Measurements from ENCODE around the gene MERTK. TPM values are rescaled to one million over a fixed set of nuclear protein-coding genes. Genes with fewer than 3 reads are reported as not detected.

The MERTK gene
- total and polyA plus RNA-seq, 3 donors from 2014 or later: 28.9 to 74.2 (median 73.8) TPM

DNA sequence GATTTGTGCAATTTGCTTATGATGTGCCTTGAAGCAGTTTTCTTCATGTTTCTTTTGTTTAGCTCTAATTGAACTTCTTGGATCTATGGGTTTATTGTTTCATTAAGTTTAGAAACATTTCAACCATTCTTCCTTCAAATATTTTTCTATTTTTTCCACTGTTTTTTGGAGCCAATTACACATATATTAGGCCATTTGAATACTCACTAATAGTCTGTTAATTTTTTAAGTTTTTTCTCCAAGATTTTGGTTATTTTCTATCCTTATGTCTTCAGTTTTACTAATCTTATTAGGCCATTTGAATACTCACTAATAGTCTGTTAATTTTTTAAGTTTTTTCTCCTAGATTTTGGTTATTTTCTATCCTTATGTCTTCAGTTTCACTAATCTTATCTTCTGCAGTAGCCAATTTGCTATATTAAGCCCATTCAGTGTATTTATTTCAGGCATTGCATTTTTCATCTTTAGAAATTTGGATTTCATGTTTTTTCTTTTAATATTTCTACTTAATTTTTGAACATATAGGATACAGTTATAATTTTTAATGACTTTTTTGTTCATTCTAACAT, 147.1 kb downstream of the MERTK start:
- intact Hi-C loops (cut with DNase I; ENCODE audit: low total_unique reads): loop anchor here (5.0 kb wide), 1 partner anchor 153 kb away; no protein-coding TSS in a partner anchor
- H3K27ac ChIP-seq: no peak overlapping the region
- H3K9me3 ChIP-seq: no peaks in the 10 kb centered on the region
- TF ChIP-seq POLR2A (IDR thresholded peaks at IDR 0.05) (no peak), CTCF (IDR thresholded peaks at IDR 0.05) (no peak)
- no peaks in the 10 kb centered on the region for H3K36me3 ChIP-seq (ENCODE audit: low read depth, missing control alignments)
- no peak for DNase-seq
- peaks cover 9% of the 10 kb centered on the region for H3K4me1 ChIP-seq
- no peak overlapping the region for H3K4me3 ChIP-seq
- no peaks in the 10 kb centered on the region for H3K27me3 ChIP-seq

- intact Hi-C loops (cut with DNase I; ENCODE audit: low total_unique reads): loop anchor here (5.0 kb wide), 1 partner anchor 154 kb away; no protein-coding TSS in a partner anchor
- peaks cover 9% of the 10 kb centered on the region for H3K4me1 ChIP-seq
- H3K9me3 ChIP-seq: no peaks in the 10 kb centered on the region
- no peak overlapping the region for H3K27ac ChIP-seq
- H3K4me3 ChIP-seq: no peak overlapping the region
- no peaks in the 10 kb centered on the region for H3K36me3 ChIP-seq (ENCODE audit: low read depth, missing control alignments)
- no peak for TF ChIP-seq POLR2A (IDR thresholded peaks at IDR 0.05)
- TF ChIP-seq CTCF (IDR thresholded peaks at IDR 0.05): no peak
- DNase-seq: no peak
- no peaks in the 10 kb centered on the region for H3K27me3 ChIP-seq
Observed at GRCh38 chr2:112046231-112046630, 147.8 kb downstream of the MERTK start.

GRCh38 chr2:112047537-112048235, 149.3 kb downstream of the MERTK start:
- DNase-seq: no peak
- H3K27ac ChIP-seq: no peak overlapping the region
- H3K36me3 ChIP-seq (ENCODE audit: low read depth, missing control alignments): no peaks in the 10 kb centered on the region
- intact Hi-C loops (cut with DNase I; ENCODE audit: low total_unique reads): loop anchor here (5.0 kb wide), 1 partner anchor 155 kb away; no protein-coding TSS in a partner anchor
- H3K4me1 ChIP-seq: peaks cover 9% of the 10 kb centered on the region
- 58 to 79% methylated on average over 7 of the region's 7 CpGs for WGBS, 2 donors
- no peaks in the 10 kb centered on the region for H3K9me3 ChIP-seq
- no peaks in the 10 kb centered on the region for H3K27me3 ChIP-seq
- TF ChIP-seq CTCF (IDR thresholded peaks at IDR 0.05): no peak
- no peak for TF ChIP-seq POLR2A (IDR thresholded peaks at IDR 0.05)
- H3K4me3 ChIP-seq: no peak overlapping the region

DNA sequence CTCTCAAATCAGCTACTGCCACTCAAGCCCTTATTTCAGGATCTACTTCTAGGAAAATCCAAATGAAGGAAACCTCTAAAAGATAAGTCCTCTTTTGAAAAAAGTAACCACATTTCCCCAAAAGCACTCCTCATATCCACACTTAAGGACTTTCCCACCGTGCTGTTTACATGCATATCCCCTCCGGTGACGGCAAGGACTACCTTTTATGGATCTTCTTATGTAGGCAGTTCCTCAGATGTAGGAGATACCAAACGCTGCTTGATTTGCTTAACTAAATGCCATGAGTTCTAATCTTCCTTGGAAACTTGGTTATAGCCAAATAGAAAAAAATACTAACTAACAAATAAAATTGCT, 149.8 kb downstream of the MERTK start:
- no peaks in the 10 kb centered on the region for H3K36me3 ChIP-seq (ENCODE audit: low read depth, missing control alignments)
- no peak for TF ChIP-seq POLR2A (IDR thresholded peaks at IDR 0.05)
- no peak for TF ChIP-seq CTCF (IDR thresholded peaks at IDR 0.05)
- intact Hi-C loops (cut with DNase I; ENCODE audit: low total_unique reads): loop anchor here (5.0 kb wide), 1 partner anchor 156 kb away; no protein-coding TSS in a partner anchor
- H3K9me3 ChIP-seq: no peaks in the 10 kb centered on the region
- H3K4me1 ChIP-seq: peaks cover 9% of the 10 kb centered on the region
- no peak overlapping the region for H3K4me3 ChIP-seq
- H3K27ac ChIP-seq: no peak overlapping the region
- 62 to 68% methylated on average over 4 of the region's 4 CpGs for WGBS, 2 donors
- no peak for DNase-seq
- no peaks in the 10 kb centered on the region for H3K27me3 ChIP-seq
